HG03045 (cell line): ENCODE results near the gene PRPF39.
A peak's percentile ranks its signal among the peaks of the same experiment; 100 is the strongest.
"Not testable (repeated sequence)": the region's sequence is repeated elsewhere in the genome, so short reads cannot be mapped to it uniquely, and the experiment has no call there.

ENCODE experiments used
- ATAC-seq: cut with Tn5 transposase; IDR thresholded peaks from one replicate; pipeline ENCODE4 v1.9.1; 2021; ENCODE audit warnings: mild to moderate bottlenecking, moderate library complexity; ENCODE audit not compliant: unreplicated experiment

PRPF39 gene

GRCh38 chr14:45080416-45080968, 3.4 kb upstream of the PRPF39 start:
- not testable (repeated sequence) for ATAC-seq

DNA sequence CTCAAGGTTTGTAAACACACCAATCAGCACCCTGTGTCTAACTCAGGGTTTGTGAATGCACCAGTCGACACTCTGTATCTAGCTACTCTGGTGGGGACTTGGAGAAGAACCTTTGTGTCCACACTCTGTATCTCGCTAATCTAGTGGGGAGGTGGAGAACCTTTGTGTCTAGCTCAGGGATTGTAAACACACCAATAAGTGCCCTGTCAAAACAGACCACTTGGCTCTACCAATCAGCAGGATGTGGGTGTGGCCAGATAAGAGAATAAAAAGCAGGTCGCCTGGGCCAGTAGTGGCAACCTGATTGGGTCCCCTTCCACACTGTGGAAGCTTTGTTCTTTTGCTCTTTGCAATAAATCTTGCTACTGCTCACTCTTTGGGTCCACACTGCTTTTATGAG, 2.8 kb upstream of the PRPF39 start:
- ATAC-seq = not testable (repeated sequence)

DNA sequence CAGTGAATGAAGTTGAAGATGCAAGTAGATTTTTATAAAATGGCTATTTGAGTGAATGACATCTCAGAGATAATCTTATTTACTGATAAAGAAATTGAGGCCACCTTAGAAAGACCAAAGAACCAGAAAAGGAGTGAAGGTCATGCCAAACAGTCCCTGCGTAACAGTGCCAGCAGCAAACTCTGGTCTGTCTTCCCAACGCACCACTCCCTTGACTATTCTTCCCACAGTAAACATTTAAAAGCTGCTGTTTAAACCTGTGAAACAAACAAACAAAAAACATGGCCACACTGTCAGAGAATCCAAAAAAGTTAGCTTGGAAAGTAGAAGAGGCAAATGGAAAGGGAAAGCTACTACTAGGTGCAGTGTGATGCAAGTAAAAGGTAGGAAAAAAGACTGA, 1.5 kb upstream of the PRPF39 start:
- no peak for ATAC-seq

GRCh38 chr14:45083617-45083975, 320 bp upstream of the PRPF39 start:
- peak; percentile 11 for ATAC-seq

GRCh38 chr14:45084946-45085346, 1.0 kb downstream of the PRPF39 start:
- no peak for ATAC-seq

DNA sequence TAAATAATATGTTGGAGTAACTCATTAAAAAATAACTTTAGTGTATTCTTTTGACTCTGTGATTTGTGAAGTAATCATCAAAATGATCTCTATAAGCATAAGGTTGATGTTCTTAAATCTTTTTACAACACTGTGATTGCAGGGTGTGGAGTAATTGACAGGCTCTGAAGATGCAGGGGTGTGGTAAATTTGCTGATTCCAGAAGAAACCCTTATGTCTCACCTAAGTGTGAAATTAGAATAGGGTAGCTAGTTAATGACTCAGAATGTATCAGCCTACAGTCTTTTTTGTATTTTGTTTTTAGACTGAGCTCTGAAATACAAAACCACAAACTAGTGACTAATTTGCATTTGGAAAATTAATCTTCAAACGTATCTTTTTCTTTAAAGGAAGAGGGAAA, 5.9 kb downstream of the PRPF39 start:
- peak; percentile 69 for ATAC-seq

GRCh38 chr14:45091710-45092109, 7.8 kb downstream of the PRPF39 start:
- no peak for ATAC-seq

DNA sequence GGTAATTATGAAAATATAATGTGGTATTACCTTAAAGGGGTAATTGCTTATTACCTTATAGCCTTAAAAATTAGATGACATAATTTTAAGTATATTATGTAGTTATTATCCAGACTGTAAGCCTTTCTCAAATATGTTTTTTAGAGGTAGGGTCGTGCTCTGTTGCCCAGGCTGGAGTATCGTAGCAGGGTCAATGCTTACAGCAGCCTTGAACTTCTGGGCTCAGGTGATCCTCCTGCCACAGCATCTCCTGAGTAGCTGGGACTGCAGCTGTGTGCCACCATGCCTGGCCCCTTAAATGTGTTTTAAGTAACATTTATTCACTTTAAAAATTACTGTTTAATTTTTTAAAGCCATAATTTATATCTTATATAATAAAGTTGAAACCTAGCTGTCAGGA, 10.4 kb downstream of the PRPF39 start:
- ATAC-seq = no peak

DNA sequence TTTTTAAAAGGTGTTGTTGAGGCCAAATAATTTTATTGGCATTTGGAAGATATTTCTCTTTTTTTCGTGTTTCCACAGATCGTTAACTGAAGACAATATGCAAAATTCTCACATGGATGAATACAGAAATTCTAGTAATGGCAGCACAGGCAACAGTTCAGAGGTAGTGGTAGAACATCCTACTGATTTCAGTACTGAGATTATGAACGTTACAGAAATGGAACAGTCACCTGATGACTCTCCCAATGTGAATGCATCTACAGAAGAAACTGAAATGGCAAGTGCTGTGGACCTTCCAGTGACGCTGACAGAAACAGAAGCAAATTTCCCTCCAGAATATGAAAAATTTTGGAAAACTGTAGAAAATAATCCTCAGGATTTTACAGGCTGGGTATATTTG, 11.2 kb downstream of the PRPF39 start:
- ATAC-seq = no peak

DNA sequence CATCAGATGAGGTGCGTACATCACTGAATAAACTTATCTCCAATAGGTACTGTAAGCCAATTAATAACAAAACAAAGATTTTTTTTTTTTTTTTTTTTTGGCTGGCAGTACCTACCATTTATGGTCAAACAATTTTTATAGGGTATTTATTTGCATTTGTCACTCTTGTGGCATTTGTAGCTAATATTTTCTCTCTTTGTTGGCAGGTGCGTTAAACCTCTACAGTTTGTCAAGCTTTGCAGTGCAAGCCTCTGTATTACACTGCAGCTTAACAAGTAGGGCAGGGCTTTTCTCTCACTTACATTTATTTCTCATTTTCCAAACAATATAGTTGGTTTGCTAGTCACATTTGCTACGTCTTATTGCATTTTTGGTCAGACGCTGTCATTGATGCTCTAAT, 12.3 kb downstream of the PRPF39 start:
- ATAC-seq = no peak

DNA sequence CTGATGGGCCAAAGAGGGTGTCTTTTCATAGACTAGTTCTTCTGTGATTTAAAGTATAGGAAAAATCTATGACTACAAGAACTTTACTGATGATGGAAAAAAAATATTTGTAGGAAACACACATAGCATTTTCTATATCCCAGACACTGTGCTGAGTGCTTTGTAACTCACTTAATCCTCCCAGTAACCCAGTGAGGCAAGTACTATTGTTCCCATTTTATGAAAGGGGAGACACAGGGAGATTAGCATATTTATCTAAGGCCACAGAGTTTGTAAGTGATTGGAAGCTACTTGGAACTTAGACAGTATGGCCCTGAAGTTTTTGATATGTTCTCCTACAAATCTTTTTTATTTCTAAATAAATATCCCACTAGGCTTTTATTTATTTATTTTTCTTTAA, 19.9 kb downstream of the PRPF39 start:
- ATAC-seq = no peak

- no peak for ATAC-seq
These were observed 20.6 kb downstream of the PRPF39 start for GRCh38 chr14:45104561-45104960.

GRCh38 chr14:45112896-45113781, 29.2 kb downstream of the PRPF39 start:
- ATAC-seq = no peak

- no peak for ATAC-seq
These were observed 30.4 kb downstream of the PRPF39 start for GRCh38 chr14:45114327-45114726.

DNA sequence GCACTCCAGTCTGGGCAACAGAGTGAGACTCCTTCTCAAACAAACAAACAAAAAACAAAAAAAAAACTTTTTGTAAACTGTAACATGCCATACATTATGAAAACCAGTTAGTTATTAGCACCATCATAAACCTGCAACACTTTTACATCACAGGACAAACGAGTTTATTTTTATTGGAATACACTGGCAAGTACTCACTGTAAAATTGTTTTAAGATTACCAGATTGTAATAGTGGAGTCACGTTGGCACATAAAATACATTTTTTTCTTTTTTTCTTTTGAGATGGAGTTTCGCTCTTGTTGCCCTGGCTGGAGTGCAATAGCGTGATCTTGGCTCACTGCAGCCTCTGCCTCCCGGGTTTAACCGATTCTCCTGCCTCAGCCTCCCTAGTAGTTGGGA, 34.7 kb downstream of the PRPF39 start:
- ATAC-seq = no peak

DNA sequence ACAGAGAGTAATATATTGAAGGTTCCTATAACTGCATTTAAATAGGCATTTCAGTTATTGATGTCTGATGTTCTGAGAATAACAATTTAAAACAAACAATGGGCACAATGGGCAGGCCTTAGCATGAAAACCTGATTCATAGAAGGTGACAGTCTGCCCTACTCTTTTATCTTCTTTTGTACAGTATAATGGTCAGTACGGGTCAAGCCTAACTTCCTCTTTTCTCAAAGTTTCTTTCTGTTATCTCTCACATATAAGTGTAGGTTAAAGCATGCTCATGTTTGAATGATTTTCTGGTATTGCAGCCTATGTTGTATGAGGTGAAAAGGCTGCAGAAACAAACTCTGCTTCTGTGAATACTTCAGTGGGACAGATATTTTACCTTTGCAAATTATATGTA, 36.2 kb downstream of the PRPF39 start:
- ATAC-seq = no peak

GRCh38 chr14:45123271-45123670, 39.4 kb downstream of the PRPF39 start:
- ATAC-seq = no peak

DNA sequence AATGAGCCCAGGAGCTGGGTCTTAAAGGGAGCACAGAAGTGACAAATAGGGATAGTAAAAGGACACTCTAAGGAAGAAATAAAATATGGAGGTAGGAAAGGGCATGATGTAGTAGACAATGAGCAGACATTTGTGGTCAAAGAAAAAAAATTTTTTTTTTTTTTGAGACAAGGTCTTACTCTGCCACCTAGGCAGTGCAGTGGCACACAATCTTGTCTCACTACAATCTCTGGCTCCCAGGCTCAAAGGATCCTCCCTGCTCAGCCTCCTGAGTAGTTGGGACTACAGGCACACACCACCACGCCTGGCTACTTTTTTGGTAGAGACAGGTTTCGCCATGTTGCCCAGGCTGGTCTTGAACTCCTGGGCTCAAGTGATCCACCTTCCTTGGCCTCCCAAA, 41.8 kb downstream of the PRPF39 start:
- no peak for ATAC-seq

DNA sequence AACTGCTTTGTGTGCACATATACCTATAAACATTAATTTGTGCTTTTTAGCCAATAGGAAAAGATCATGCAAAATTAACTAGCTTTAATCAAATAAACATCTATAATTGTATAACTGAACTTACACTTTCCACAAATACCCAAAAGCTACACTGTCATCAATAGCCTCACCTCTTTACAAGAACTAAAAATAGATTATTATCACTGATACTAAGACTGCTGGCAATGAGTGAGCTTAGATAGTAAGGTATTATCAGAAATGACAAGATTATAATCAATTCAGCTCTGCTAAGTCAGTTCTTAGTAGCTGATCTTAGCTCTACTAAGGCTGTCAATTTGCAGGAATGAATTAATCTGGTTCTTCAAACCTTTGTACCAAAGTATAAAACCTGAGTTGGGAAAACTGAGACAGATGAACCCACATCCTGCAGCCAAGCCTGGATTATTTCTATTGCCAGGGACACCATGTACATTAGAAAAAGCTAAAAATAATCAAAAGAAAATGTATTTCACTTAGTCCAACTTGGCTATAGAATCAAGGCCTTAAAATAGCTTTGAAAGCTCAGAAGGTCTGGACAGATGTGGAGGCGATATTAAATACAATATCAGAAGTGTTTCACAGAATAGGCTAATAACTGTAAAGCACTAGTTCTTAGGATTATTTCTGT, 45.2 kb downstream of the PRPF39 start:
- no peak for ATAC-seq

GRCh38 chr14:45133683-45134050, 49.8 kb downstream of the PRPF39 start:
- ATAC-seq = no peak

DNA sequence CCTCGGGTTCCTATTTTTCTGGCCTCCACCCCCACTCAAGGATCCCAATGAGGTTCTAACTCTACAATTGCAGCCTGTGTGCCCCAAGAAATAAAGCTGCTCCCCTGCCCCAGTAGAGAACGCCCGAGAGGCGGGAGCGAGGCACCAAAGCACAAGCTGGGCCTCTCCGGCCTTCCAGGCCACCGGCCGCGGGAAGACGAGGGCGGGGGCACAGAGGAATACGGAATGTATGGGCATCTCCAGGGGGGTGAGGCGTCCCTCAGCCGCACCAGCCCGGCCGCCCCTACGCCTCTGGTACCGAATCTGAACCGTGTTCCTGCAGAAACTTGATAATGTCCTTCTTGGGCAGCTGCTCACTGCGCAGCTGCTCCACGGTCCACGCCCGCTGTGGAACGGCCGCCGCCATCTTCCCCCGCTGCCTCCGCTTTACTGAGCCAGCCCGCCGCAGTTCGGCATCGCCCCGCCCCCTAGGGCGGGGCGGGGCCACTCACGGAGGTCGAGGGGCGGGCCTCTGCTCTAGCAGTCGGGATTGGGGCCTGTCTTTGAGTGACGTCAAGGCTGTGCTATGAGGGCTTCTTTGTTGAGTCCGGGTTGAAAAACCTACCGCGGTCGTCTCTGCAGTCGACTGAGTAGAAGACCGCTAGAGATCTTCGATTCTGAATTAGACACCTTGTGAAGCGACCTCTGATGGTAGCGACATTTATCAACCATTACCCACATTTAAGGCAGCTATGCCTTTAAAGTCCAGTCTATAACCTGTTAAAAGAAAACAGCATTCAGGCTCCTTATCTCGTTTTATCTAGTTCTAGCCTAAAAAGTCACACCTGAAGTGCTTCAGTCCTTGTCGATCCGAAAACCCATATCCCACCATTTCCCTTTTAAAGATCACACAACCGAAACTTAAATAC, 50.4 kb downstream of the PRPF39 start, which contains the start of gene FKBP3:
TSS of gene FKBP3 (minus strand) at position 431 of the 908 bp plus-strand sequence. CDS start at position 406, 25 bp downstream.
- peak; percentile 91 for ATAC-seq
